Measurements from ENCODE around the gene OR51I2.

DNA sequence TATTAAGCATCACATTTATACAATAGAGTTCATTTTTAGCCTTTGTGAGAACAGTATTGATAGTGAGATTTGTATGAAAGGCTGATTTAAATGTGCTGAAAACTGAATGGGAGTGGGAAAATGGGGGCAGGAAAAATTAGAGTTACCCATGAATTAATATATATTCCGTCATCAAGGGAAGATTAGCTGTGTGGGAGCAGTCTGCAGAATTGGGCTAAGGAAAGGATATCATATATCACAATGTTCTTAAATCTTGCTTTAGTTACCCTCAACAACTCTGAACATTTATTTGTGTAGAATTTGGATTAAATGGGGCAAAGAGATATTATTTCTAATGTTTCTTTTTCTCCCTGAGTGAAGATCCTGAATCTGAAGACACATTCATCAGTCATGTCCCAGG, 27.3 kb upstream of the OR51I2 start, which contains the start of gene OR51Q1:
- TF ChIP-seq CTCF (IDR thresholded peaks at IDR 0.05) (no peak), EP300 (IDR thresholded peaks at IDR 0.05) (no peak)

Data from upper lobe of left lung (tissue), 4 donors.